SK-N-SH treated with all-trans-retinoic acid at 6 μM for 48 hours (cell line): ENCODE results near the gene NTMT1.

Experiments used
- ARNTL ChIP-seq: fragments of 450-650 bp; formaldehyde crosslinking; IDR thresholded peaks from 2 replicates; pipeline ENCODE4 v1.5.0; 2020; ENCODE audit warnings: low read depth, mild to moderate bottlenecking, moderate library complexity, borderline replicate concordance
- BACH2 ChIP-seq: fragments of 250-450 bp; sonication (Bioruptor Pico); IDR thresholded peaks from 2 replicates; pipeline ENCODE4 v1.9.0; 2021; ENCODE audit warnings: mild to moderate bottlenecking, borderline replicate concordance
- ISL1 ChIP-seq: fragments of 250-450 bp; sonication (Bioruptor Pico); IDR thresholded peaks from 2 replicates; pipeline ENCODE4 v2.1.2; 2022; ENCODE audit warnings: mild to moderate bottlenecking, moderate library complexity
- OSR1 ChIP-seq: fragments of 250-450 bp; sonication (Bioruptor Pico); IDR thresholded peaks from 2 replicates; pipeline ENCODE4 v1.8.0; 2022; ENCODE audit warnings: moderate library complexity, mild to moderate bottlenecking, inconsistent platforms
- TOX ChIP-seq: fragments of 250-450 bp; sonication (Bioruptor Pico); IDR thresholded peaks from 2 replicates; pipeline ENCODE4 v1.8.0; 2021; ENCODE audit warnings: mild to moderate bottlenecking, moderate library complexity, borderline replicate concordance
- ZFP3 ChIP-seq: fragments of 250-450 bp; sonication (Bioruptor Pico); IDR thresholded peaks from 2 replicates; pipeline ENCODE4 v1.5.0; 2020; ENCODE audit warnings: mild to moderate bottlenecking, moderate library complexity
- ZFP30 ChIP-seq: fragments of 450-650 bp; formaldehyde crosslinking; IDR thresholded peaks from 2 replicates; pipeline ENCODE4 v1.5.0; 2022; ENCODE audit warnings: mild to moderate bottlenecking, moderate library complexity
- ZNF70 ChIP-seq: fragments of 450-650 bp; formaldehyde crosslinking; IDR thresholded peaks from 2 replicates; pipeline ENCODE4 v1.5.0; 2020; ENCODE audit warnings: mild to moderate bottlenecking, moderate library complexity
- TF ChIP-seq, protein P1 (sequence below): fragments of 250-450 bp; sonication (Bioruptor Pico); IDR thresholded peaks from 2 replicates; pipeline ENCODE4 v1.5.1; 2020; ENCODE audit warnings: low read depth, mild to moderate bottlenecking, moderate library complexity
- TF ChIP-seq, protein P2 (sequence below): fragments of 250-450 bp; sonication (Bioruptor Pico); IDR thresholded peaks from 2 replicates; pipeline ENCODE4 v1.8.0; 2020; ENCODE audit warnings: mild to moderate bottlenecking, moderate library complexity, borderline replicate concordance

DNA sequence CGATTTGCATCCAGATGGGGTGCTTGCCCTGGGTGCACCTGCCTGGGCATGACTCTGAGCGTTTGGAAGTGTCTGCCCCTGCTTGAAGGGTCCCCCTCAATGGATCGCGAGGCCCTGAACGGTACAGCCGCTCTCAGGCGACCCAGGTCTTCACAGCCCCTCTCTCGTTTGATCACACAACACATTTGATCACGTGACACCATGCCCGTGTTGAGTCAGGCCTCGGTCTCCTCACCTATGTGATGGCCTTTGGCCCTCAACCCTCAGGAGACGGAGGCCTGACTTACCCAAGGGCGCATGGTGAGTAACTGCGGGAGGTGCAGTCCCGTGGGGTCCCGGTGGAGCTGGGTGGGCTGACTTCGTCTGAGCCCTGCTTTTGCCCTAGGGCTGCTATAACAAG lies 18.9 kb downstream of the NTMT1 start:
- TF ChIP-seq, protein P1, sequence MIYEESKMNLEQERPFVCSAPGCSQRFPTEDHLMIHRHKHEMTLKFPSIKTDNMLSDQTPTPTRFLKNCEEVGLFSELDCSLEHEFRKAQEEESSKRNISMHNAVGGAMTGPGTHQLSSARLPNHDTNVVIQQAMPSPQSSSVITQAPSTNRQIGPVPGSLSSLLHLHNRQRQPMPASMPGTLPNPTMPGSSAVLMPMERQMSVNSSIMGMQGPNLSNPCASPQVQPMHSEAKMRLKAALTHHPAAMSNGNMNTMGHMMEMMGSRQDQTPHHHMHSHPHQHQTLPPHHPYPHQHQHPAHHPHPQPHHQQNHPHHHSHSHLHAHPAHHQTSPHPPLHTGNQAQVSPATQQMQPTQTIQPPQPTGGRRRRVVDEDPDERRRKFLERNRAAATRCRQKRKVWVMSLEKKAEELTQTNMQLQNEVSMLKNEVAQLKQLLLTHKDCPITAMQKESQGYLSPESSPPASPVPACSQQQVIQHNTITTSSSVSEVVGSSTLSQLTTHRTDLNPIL (CRISPR knock-in tag) = no peak
- TF ChIP-seq ZFP30 (CRISPR knock-in tag) (no peak), ISL1 (no peak), ZNF70 (CRISPR knock-in tag) (no peak), OSR1 (CRISPR knock-in tag) (no peak), BACH2 (no peak), ZFP3 (CRISPR knock-in tag) (no peak), TOX (no peak), ARNTL (no peak)
- TF ChIP-seq, protein P2, sequence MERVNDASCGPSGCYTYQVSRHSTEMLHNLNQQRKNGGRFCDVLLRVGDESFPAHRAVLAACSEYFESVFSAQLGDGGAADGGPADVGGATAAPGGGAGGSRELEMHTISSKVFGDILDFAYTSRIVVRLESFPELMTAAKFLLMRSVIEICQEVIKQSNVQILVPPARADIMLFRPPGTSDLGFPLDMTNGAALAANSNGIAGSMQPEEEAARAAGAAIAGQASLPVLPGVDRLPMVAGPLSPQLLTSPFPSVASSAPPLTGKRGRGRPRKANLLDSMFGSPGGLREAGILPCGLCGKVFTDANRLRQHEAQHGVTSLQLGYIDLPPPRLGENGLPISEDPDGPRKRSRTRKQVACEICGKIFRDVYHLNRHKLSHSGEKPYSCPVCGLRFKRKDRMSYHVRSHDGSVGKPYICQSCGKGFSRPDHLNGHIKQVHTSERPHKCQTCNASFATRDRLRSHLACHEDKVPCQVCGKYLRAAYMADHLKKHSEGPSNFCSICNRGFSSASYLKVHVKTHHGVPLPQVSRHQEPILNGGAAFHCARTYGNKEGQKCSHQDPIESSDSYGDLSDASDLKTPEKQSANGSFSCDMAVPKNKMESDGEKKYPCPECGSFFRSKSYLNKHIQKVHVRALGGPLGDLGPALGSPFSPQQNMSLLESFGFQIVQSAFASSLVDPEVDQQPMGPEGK (CRISPR knock-in tag) = no peak
